Stimulated activated CD4-positive, alpha-beta T cell treated with anti-CD3 and anti-CD28 coated beads, TNF-alpha, amount 100 ng/mL, for 1 hour (primary cell): ENCODE data around the gene AADACL3.
"Not testable (repeated sequence)": the region's sequence is repeated elsewhere in the genome, so short reads cannot be mapped to it uniquely, and the experiment has no call there.

Experiments used
- DNase-seq, 3 donors: peaks; one replicate each; pipeline ENCODE4 v3.0.0-alpha.2; 2020; ENCODE audit warnings: low read depth in 3 of 3, low spot score in 1 of 3

Gene AADACL3, protein sequence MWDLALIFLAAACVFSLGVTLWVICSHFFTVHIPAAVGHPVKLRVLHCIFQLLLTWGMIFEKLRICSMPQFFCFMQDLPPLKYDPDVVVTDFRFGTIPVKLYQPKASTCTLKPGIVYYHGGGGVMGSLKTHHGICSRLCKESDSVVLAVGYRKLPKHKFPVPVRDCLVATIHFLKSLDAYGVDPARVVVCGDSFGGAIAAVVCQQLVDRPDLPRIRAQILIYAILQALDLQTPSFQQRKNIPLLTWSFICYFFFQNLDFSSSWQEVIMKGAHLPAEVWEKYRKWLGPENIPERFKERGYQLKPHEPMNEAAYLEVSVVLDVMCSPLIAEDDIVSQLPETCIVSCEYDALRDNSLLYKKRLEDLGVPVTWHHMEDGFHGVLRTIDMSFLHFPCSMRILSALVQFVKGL

GRCh38 chr1:12715896-12716437 lies at the start of gene AADACL3:
AADACL3 (plus strand) TSS chr1:12716110; CDS start chr1:12716177, 67 bp downstream.
- DNase-seq: no peak

DNA sequence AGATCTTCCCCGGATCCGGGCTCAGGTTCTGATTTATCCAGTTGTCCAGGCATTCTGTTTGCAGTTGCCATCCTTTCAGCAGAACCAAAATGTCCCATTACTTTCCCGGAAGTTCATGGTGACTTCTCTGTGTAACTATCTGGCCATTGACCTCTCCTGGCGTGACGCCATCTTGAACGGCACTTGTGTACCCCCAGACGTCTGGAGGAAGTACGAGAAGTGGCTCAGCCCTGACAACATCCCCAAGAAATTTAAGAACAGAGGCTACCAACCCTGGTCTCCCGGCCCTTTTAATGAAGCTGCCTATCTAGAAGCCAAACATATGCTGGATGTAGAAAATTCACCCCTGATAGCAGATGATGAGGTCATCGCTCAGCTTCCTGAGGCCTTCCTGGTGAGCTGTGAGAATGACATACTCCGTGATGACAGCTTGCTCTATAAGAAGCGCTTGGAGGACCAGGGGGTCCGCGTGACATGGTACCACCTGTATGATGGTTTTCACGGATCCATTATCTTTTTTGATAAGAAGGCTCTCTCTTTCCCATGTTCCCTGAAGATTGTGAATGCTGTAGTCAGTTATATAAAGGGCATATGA lies 49.7 kb upstream of the AADACL3 start:
- DNase-seq: no peak

- no peak for DNase-seq
These were observed 46.3 kb upstream of the AADACL3 start for GRCh38 chr1:12669529-12670068.

DNA sequence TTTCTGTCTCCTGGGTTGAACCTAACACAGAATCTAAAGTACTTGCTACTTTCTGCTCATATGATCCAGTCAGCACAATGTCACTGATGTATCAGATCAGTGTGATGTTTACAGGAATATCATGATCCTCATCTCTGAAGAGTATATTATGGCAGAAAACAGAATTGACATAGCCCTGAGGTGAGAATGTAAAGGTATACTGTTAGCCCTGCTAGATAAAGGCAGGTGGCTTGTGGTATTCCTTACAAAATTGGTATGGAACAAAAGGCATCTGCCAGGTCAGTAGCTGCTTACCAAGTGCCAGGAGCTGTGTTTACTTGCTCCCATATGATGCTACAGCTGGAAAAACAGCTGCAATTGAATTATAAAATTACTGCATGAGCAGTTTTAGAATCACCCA lies 41.6 kb upstream of the AADACL3 start:
- no peak for DNase-seq

DNA sequence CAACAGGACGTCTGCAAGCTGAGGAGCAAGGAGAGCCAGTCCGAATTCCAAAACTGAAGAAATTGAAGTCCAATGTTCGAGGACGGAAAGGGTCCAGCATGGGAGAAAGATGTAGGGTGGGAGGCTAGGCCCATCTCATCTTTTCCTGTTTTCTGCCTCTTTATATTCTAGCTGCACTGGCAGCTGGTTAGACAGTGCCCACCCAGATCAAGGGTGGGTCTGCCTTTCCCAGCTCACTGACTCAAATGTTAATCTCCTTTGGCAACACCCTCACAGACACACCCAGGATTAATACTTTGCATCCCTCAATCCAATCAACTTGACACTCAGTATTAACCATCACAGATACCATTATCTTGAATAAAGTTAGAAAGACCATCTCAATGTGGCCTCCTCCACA lies 39.8 kb upstream of the AADACL3 start:
- DNase-seq: not testable (repeated sequence)

DNA sequence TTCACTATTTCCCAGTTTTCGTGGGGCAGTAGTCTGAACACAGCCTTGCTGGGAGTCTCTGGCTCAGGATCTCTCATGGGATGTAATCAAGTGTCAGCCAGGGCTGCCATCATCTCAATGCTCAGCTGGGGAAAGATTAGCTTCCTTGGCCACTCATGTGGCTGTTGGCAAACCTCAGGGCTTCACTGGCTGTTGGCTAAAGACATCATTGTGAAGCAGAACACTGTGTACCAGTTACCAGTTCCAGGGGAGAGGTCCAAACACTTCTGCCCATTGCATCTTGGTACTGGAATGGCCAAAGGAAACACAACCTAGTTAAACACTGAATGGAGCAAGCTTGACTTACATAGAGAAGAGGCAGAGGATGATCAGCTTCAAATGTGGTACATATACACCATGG lies 38.3 kb upstream of the AADACL3 start:
- no peak for DNase-seq

GRCh38 chr1:12678350-12678749 lies 37.6 kb upstream of the AADACL3 start:
- DNase-seq: no peak

- no peak for DNase-seq
These were observed 37.1 kb upstream of the AADACL3 start for GRCh38 chr1:12678820-12679219.

- no peak for DNase-seq
These were observed 25.8 kb upstream of the AADACL3 start for GRCh38 chr1:12690156-12690555.

DNA sequence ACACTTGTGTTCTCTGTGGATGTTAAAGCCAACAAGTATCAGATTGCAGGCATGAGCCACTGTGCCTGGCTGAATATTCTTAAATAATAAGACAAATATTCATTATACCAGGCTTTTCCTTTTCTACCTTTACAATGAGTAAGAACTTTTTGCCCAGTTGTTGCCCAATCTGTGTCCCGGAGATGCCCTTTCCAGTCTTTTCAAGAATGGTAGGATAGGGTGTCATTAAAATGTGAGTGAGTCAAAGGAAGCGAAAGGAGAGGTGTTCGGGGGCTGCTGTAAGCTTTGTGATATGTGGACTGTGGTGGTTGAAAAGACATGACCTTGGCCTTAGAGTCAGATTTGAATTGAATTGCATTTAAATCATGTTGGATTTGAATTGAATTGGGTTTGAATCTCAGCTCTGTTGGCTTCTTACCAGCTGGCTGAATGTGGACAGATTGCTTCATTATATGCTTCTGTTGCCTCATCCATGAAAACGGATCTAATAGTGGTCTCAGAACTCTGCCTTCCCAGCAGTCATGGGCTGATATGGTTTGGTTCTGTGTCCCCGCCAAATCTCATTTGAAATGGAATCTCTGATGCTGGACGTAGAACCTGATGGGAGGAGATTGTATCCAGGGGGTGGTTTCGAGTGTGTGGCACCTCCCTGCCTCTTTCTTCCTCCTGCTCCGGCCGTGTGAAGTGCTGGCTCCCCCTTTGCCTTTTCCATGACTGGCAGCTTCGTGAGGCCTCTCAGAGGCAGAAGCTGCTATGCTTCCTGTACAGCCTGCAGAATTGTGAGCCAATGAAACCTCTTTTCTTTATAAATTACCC lies 22.7 kb upstream of the AADACL3 start:
- DNase-seq: no peak

GRCh38 chr1:12696658-12697057 lies 19.3 kb upstream of the AADACL3 start:
- DNase-seq: no peak

DNA sequence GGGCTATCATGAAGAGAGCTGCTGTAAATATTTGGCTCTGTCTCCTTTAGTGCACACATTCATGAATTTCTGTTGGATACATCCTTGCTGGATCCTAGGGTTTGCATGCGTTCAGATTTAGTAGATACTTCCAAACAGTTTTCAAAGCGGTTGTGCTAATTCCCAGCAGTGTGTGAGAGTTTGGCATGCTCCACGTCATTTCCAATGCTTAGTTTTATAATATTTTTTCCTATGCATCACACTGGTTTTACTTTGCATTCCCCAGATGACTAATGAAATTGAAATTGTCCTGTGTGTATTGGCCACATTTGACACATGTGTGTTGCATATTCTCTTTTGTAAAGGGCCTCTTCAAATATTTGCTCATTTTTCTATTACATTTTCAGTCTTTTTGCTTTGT lies 18.5 kb upstream of the AADACL3 start:
- DNase-seq: no peak

DNA sequence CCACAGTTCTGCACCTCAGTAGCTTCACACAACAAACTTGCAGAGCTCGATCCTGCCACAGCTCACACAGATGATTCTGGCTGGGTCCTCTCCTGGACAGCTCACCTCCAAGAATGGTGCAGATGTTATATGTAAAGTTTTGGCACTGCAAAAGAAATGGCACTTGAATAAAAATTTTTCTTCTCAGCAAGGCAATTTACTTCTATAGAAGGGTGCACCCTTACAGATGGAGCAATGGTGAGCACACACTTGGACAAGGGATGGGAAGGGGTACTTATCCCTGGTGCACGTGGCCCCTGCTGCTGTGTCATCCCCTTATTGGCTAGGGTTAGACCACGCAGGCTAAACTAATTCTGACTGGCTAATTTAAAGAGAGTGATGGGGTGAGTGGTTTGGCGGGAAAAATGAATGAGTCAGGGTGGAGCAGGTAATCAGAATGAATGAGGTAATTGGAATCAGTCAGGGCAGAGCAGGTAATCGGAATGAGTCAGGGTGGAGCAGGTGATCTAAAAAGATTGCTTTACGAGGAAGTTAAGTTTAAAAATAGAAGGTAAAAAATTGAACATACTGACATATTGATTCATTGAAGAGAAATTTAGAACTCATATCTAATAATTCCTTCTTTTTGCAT lies 12.0 kb upstream of the AADACL3 start:
- no peak for DNase-seq

DNA sequence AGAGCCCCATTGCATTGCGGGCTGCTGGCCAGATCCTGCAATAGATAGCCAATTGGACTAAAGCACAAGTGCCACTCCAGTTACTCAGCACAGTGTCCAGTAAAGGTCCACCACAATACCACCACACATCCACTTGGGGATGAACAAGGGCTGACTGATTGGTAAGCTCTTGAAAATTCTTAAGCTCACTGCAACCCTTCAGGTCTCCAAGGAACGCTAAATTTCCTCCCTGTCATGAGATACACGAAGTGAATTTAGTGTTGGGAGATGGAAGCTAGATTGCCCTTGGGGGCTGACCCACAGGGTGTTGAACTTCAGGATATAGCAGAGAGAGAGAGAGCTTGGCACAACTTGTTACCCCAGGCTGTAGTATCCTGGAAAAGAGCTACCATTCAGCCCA lies 9.8 kb upstream of the AADACL3 start:
- DNase-seq: no peak

GRCh38 chr1:12708396-12709090 lies 7.4 kb upstream of the AADACL3 start:
- no peak for DNase-seq

DNA sequence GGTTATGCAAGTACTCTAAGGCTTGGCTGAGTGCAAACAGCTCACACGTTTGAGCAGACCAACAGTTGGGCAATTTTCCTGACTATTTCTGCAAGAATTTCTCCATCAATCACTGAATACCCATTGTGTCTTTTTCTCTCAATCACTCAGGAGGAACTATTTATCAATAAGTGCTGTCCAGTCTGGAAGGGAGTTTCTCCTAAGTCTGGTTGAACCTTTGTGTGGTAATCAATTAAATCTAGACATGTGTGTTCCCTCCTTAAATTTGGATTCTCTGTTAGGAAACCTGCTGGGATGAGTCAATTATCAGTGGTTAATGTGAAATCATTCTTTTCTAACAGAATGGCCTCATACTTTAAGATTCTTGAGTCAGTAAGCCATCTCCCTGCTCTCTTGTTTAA lies 6.8 kb upstream of the AADACL3 start:
- no peak for DNase-seq

DNA sequence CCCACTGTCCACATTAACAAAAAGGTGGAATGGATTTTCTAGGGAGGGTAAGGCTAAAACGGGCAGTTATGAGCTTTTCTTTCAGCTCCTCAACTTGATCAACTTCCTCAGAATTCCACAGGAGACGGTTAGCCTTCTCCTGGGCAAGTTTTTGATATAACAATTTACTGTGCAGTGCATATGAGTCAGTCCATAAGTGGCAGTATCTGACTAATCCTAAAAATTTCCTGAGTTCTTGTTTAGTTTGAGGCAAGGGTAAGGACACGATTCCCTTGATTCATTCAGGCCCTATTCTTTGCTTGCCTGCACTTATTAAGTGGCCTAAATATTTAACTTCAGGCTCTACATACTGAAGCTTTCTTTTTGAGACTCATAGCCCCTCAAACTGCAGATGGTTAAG lies 6.2 kb upstream of the AADACL3 start:
- no peak for DNase-seq

- no peak for DNase-seq
These were observed 4.4 kb upstream of the AADACL3 start for GRCh38 chr1:12711536-12711935.

DNA sequence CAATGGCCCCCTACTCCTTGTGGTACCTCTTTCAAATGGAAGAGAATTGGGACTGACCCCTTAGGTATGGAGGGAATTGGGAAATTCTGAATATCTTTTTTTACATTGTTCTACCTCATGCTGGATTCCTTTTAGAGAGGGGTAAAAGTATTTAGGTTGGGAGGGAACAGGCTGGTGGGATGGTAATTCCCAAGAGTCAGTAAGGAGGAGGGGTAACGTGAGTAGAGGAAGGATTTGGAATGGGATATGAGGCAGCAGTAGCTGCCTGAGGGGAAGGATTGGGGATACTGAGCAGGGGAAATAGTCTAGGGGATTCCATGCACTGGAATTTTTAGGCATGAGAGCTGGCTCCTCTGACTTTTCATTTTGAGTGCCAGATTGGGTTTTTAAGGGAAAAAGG lies 3.8 kb upstream of the AADACL3 start:
- DNase-seq: no peak

GRCh38 chr1:12712929-12713328 lies 3.0 kb upstream of the AADACL3 start:
- DNase-seq: no peak
